PC-3 (cell line): Measurements from ENCODE around the gene PPFIBP2.

Experiments
- EZH2 ChIP-seq: fragments of 300-600 bp; sonication (generic); IDR thresholded peaks from one replicate; pipeline ENCODE4 v1.6.1; 2017; ENCODE audit warnings: antibody characterized with exemption, mild to moderate bottlenecking, low read length; ENCODE audit not compliant: unreplicated experiment
- TF ChIP-seq, protein P1 (sequence below): fragments of 300-600 bp; sonication (generic); conservative IDR thresholded peaks from 2 replicates; pipeline ENCODE4 v1.5.1; 2017; ENCODE audit warnings: antibody characterized with exemption, low read depth, mild to moderate bottlenecking, low read length

GRCh38 chr11:7604331-7604955 lies 90.6 kb downstream of the PPFIBP2 start:
- TF ChIP-seq, protein P1, sequence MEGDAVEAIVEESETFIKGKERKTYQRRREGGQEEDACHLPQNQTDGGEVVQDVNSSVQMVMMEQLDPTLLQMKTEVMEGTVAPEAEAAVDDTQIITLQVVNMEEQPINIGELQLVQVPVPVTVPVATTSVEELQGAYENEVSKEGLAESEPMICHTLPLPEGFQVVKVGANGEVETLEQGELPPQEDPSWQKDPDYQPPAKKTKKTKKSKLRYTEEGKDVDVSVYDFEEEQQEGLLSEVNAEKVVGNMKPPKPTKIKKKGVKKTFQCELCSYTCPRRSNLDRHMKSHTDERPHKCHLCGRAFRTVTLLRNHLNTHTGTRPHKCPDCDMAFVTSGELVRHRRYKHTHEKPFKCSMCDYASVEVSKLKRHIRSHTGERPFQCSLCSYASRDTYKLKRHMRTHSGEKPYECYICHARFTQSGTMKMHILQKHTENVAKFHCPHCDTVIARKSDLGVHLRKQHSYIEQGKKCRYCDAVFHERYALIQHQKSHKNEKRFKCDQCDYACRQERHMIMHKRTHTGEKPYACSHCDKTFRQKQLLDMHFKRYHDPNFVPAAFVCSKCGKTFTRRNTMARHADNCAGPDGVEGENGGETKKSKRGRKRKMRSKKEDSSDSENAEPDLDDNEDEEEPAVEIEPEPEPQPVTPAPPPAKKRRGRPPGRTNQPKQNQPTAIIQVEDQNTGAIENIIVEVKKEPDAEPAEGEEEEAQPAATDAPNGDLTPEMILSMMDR: no peak
- TF ChIP-seq EZH2: no peak
